GM19395 (cell line): Measurements from ENCODE around the gene KLHL3.

Experiments
- ATAC-seq: cut with Tn5 transposase; IDR thresholded peaks from one replicate; pipeline ENCODE4 v1.9.1; 2021; ENCODE audit warnings: mild to moderate bottlenecking, moderate library complexity; ENCODE audit not compliant: unreplicated experiment

Gene KLHL3

DNA sequence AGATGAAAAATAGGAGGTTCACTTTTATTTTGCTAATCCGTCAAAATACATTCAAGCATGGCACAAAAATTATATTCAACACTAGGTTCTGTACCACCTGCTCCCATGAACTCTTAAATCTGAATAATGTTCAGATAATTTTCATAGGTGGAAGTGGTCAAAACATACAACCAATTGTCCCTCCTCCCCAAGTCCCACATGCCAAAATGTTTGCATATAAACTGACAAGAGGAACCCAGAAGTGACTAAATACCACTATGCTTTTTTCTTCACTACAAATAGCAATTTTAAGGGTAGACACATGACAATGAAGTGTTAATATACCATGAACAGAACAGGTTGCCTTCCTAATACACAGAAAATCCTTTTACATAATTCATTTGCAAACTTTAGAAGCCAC is 14.5 kb upstream of the KLHL3 start:
- ATAC-seq: no peak

DNA sequence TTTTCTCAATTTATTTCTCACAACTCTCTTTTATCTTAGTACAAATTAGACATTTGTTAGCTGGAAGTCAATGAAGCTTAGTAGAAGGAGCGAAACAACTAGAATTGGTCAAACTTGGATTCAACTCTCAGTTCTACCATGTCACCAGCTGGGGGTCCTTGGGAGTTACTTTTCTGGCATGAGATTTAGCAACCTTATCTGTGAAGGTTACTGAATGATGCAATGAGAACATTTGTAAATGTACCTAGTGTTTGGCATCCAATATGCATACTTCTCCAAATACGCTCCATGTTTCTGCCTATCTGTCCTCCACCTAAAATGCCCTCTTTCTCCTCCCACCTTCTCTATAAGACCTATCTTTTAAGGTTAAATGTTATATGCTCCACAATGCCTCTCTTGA is 12.0 kb upstream of the KLHL3 start:
- no peak for ATAC-seq

DNA sequence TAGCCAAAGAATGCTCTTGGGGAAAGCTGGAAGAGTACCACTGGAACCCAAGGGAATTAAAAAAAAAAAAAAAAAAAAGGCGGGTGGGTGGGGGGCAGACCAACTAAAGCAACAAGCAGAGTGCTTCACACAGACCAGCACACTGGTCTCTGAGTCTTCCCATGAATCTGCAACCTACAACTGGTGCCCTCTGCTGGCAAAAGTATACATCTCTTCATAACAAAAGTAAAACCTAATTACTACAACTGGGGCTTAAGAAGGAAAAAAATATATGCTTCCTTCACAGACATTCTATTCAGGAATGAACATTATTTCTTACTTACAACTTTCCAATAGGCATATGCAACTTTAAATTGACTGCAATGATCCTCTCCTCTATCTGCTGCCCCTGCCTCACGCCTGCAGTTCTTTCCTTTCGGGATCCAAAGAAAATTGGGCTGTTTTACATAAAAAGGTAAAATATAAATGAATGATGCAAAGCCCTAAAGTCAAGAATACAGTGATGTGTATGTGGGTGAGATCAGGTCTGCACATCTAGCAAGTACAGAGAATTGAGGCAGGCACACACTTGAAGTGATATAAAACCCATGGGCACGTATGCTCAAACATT is 7.2 kb upstream of the KLHL3 start:
- peak; percentile 75 for ATAC-seq

DNA sequence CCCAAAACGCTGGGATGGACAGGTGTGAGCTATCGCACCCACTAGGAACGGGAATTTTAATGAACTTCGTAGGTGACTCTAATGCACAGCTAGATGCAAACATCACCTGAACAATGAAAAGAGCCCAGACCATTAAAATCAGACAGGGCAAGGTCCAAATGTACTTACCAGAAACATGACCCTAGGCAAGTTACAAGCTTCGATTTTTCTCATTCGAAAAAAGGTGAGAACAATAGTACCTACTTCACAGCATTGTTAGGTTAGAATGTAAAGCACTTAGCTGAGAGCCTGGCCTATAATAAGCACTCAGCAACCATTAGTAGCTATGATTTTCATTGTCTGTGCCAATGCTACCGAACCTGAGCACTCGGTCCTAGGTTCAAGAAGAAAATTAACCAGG is 5.8 kb upstream of the KLHL3 start:
- ATAC-seq: no peak

DNA sequence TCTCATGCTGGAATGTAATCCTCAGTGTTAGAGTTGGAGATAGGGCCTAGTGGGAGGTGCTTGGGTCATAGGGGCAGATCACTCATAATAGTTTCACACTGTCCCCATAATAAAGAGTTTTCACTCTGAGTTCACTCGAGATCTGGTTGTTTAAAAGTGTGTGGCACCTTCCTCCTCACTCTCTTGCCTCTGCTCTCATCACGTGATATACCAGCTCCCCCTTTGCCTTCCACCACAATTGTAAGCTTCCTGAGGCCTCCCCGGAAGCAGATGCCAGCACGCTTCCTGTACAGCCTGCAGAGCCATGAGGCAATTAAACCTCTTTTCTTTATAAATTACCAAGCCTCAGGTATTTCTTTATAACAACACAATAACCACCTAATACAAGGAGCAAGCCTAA is 3.8 kb upstream of the KLHL3 start:
- ATAC-seq: no peak

DNA sequence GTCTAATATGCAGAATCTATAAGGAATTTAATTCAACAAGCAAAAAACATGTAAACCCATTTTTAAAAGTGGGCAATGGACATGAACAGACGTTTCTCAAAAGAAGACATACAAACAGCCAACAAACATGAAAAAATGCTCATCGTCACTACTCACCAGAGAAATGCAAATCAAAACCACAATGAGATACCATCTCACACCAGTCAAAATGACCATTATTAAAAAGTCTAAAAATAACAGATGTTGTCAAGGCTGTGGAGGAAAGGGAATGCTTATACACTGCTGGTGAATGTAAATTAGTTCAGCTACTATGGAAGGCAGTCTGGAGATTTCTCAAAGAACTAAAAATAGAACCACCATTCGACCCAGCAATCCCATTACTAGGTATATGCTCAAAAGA is 3.1 kb upstream of the KLHL3 start:
- no peak for ATAC-seq

DNA sequence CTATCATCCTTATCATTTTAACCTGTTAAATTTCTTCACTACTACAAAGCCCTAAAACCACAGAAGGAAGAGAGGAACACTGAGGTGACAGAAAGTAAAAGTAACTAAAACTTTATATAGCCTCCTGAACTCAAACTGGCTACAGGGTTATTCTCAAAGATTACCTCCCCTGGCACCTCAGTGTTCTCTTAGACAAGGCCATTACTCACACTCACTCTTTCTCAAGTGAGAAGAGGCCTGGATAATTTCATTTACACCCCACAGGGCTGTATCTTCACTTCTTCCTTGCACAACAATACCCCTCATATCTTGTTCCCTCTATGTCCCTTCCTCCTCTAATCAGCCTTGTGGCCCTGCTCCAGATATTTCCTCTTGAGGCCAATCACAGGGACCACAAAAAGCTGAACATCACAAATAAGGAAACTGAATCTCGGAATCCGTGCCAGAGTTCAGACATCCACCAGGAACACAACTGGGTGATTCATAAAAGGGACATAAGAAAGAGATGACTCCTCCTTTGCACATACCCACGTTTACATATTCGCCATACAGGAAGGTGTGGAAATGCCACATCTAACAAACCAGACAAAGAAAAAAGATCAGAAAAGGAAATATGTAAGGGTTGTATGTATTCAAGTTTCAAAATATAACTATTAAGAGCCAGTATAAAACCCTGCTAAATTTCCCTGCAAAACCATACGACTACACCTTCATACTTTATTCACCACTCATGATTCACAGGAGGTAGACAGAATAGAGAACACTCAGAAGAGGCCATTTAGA is 1.7 kb upstream of the KLHL3 start:
- ATAC-seq: no peak

DNA sequence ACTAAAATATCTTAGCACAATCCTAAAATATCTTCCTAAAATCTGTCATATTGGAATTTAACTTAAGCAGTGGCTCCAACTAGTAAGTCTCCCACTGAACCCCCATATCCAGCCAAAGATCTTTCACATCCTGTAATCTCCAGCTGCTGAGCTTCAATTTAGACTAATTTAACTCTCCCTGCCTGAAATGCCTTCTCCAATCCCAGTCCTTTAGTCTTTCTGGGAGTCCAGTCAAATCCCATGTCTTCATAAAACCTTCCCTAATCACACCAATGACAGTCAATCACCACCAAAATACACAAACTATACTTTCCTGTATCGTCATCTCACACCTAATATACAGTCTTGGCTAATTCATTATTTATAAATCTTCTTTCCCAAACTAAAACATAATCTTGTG is 607 bp upstream of the KLHL3 start:
- ATAC-seq: no peak

DNA sequence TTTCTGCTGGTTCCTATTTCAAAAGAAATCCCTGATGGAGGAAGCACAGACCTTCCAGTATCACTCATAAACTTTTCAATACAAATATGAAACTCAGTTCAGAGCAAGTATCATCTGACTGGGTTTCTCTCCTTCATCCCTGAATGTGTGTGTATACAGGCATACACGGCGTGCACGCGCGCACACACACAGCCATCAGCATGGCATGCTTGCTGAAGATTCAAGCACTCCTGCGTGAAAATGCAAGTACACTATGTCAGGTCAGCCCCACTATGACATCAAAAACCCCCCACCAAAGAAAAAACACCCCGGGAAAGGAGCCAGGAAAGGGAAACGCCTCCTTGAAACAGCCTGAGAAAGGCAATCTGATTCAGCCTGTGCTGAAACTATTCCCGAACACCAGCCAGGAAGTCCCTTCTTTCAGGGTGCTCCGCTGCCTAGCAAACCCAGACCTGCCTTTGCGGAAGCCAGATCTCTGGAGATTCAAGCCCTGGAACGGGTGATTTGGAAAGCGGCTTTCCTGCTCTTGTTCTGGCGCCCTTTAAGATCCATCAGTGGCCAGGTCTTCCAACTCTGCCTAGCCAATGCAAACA is 831 bp downstream of the KLHL3 start:
- ATAC-seq: peak; percentile 15

DNA sequence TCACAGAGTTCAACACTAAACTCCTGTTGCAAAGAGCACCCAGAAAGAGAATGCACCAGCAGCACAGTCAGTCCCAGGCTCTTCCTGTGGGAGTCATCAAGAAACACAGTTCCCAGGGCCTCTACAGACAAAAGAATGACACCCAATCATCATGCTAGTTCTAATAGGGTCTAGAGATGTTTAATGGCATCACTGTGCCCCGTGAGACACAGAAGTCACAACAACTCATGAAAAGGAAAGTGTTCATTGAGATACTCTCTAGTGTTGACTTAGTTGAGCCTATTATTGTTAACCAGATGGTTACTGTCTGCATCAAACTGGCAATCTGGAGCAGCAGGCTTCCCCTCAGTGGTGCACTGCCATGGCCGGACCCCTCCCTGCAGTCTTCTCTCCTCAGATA is 1.6 kb downstream of the KLHL3 start:
- no peak for ATAC-seq

DNA sequence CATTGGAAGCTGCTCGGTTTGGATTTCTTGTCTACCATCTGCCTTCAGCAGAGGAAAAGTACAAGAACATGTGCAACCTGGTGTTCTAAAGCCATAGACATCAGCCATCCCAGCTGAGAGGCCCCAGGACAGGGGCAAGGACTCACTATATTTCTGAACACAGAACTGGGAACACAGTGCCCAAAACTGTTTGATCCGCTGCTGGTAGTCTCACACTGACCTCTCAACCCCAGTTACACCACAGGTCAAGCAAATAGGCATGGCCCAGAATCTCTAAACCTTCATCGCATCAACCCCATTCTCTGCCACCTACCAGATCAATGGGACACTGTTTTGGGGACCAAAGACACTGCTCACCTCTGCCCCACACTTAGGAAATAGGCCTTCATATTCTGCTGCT is 2.0 kb downstream of the KLHL3 start:
- ATAC-seq: no peak

DNA sequence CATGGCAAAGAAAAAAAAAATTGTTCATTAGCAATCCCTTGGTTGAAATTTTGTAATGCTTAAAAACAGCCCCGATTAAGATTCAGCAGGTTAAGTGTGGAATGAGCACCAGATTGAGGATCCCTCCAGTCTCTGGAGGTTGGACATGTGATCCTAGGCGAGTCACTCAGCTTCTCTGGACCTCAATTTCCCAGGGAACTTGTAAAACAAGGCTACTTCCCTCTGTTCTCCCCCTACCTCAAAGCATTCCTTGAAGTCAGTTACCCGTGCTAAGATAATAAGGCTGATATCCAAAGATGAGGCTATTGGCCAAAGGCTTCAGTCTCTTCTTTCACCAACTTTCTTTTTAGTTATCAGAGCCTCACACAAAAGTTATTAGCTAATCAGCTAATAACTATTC is 2.9 kb downstream of the KLHL3 start:
- no peak for ATAC-seq

DNA sequence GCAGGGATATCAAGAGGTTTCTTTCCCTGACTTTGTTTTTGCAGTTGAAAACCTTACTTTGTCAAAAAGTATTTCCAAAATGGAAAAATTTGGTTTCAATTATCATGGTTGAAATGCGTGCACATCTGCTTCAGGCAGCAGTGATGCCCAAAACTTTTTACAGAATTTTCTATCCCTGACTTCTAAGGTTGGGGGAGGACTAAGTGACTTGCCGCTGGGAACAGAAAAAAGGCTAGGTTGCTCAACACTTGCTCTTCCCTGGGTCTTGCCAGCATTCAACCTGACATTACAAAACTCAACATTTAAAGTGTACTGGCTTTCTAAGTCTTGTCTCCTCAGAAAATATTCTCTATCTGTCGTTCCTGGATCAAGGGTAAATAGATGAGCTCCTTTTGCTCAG is 4.7 kb downstream of the KLHL3 start:
- ATAC-seq: no peak

DNA sequence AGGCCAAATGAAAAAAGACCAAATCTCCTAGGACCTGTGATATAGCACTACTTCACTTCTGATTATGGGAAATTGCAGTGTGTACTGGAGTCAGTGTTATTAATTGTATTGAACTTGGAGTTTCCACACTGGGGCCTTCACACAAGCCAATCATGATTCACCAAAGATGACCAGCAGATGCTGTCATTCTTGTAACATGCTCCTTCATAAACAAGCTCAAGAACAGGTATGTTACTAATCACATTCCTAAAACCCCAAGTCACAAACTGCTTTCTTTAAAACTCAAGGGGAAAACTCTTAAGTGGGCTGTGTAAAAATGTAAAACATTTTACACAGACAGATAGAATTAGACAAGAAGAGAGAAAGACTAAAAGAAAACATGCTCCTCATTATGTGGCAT is 5.6 kb downstream of the KLHL3 start:
- ATAC-seq: no peak

DNA sequence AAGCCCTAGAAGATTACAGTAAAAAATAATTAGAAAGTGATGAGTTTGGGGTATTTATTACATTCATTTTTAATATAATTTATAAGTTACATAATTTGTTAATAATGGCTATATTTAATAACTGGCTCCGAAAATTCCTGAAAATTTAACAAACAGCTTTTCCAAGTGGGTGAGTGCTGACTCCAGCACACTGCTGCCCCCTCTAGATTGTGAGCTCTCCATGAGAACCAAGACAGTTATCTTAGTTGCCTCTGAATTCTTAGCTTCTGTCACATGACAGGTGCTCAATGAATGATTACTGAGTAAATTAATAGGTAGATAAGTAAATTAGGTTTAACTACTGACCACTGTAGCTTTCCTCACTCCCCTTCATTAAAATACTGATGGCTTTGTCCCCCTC is 7.8 kb downstream of the KLHL3 start:
- ATAC-seq: no peak

DNA sequence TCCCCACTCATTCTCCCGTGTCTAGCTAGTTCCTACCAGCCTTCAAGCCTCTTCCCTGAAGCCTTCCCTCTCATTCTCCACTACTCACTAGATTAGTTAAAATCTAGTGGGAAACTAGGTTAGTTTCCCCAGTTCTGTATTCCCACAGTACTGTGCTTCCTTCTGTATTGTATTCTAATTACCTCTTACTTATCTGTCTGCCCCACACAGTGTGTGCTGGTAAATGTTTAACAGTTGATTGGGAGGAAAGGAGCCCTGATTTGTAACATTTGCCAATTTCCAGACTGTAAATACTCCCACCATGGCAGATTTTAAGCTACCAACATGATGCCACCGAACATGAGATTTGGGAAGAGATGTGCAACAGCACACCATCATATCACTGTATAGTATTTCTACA is 8.3 kb downstream of the KLHL3 start:
- ATAC-seq: no peak

DNA sequence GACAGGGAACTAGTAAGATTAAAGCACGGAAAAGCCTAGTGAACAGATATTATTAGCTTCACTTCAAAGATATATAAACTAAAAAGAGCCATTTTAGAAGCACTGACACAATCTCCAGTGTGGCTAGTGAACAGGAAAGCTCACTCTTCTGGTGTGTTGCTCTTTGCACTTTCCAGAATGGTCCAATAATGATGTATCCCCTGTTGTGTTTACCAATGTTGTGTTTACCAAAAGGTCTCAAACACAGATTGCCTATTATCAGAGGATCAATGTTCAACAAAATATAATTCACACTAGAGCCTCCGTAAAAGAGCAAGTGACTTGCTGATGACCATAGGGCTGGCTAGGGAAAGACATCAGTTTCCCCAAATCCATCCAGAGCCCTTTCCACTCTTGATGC is 11.6 kb downstream of the KLHL3 start:
- ATAC-seq: no peak

DNA sequence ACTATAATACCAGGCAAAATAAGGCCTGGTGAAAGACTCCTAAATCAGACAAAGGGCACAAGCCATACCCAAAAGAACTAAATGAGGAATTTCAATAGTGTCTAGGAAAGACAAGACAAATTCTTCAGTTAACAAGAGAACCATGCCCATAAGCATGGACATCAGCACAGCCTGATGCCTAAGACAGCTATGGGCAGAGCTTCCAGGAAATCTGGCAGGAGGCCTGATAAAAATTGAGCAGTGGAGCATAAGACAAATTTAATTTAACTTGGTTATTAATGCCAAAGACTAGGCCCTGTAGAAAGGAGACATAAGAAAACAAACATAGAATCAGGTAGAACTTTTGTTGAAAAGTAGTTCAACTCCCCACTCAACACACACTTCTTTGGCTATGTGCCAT is 17.3 kb downstream of the KLHL3 start:
- ATAC-seq: no peak

DNA sequence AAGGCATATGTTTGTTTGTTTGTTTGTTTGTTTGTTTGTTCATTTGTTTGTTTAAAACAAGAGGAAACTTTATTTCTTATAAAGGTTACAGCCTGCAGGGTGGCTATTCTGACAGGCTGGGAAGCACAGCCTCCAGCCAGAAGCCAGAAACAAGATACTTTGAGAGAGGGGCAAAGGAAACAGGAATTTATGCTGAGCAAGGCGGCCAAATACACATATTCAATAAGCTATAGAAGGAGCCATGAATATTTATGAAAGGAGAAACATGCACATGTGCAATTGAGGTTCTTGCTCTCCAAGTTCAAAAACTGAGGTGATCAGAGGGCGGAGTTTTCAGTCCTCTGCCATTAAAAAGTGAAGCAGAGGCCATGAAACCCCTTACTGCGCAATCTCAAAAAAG is 19.6 kb downstream of the KLHL3 start:
- no peak for ATAC-seq

DNA sequence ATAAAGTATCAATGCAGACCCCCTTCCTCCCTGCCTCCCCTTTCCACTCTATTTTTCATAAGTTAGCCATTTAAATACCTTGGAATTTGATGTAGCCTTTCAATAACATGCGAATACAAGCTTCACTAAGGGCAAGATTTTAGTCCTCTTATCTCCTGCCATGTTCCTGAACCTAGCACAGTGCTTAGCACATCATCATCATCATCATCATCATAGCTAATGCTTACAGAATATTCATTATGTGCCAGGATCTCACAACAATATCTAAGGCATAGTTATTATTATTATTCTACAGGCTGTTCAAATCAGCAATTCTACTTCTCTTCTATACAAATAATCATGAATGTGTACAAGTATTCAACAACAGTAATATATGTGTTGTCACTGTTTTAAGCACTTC is 20.4 kb downstream of the KLHL3 start:
- no peak for ATAC-seq

DNA sequence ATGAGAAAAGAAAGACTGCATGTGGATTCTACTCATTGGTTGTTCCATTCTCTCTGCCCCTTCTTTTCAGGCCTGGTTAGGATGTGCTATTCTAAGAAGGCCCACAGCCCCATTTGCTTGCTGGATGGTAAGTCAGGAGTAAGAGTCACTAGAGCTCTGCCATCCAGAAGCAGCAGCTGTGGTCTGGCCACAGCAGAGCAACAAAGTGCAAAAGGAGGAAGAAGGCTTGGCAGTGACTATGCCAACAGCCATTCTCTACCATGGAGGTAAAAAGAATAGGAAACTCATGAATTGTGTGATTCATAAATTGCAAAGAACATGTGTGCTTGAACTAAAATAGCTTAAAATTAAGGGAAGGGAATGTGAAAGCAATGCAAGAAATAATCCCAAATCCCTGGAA is 20.9 kb downstream of the KLHL3 start:
- no peak for ATAC-seq

DNA sequence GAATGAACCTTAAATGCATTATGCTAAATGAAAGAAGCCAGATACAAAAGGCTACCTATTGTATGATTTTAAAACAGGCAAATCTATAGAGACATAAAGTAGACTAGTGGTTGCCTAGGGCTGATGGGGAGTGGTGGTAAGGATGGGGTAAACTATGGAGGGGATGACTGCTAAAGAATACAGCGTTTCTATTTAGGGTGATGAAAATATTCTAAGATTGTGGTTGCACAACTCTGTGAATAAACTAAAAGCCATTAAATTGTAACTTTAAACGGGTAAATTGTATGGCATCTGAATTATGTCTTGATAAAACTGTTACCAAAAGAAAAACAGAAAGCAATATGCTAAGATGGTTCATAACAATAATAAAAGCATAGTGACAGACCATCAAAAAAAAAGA is 21.4 kb downstream of the KLHL3 start:
- ATAC-seq: no peak
